Neural crest cell (in vitro differentiated cells): ENCODE data around the gene PSMG4. TPM values are rescaled to one million over a fixed set of nuclear protein-coding genes. Genes with fewer than 3 reads are reported as not detected.

Source experiments
- DNase-seq: peaks from one replicate; pipeline ENCODE4 v3.0.0; 2021; ENCODE audit warnings: low read depth, mixed read lengths, low spot score
- H3K27ac Mint-ChIP-seq: one replicate; pipeline ENCODE4 v1.8.0; 2021; ENCODE audit warnings: mild to moderate bottlenecking, mixed read lengths; ENCODE audit not compliant: unreplicated experiment
- H3K27me3 Mint-ChIP-seq: 2 replicates; pipeline ENCODE4 v1.8.0; 2021; ENCODE audit warnings: low read depth, mild to moderate bottlenecking, mixed read lengths
- H3K36me3 Mint-ChIP-seq: 2 replicates; pipeline ENCODE4 v1.8.0; 2021; ENCODE audit warnings: low read depth, mild to moderate bottlenecking, mixed read lengths
- H3K4me1 Mint-ChIP-seq: 2 replicates; pipeline ENCODE4 v1.8.0; 2021; ENCODE audit warnings: mixed read lengths
- H3K4me3 Mint-ChIP-seq: one replicate; pipeline ENCODE4 v1.8.0; 2021; ENCODE audit warnings: mild to moderate bottlenecking, mixed read lengths
- H3K9me3 Mint-ChIP-seq: 2 replicates; pipeline ENCODE4 v1.8.0; 2021; ENCODE audit warnings: mixed read lengths
- CTCF ChIP-seq: fragments of 200-600 bp; sonication (generic); conservative IDR thresholded peaks from 2 replicates; pipeline ENCODE4 v1.5.0; 2021; ENCODE audit warnings: antibody characterized with exemption, mild to moderate bottlenecking
- total RNA-seq: library from RNA; stranded (reverse); gene quantifications from 2 replicates; pipeline ENCODE4 v1.2.1, GENCODE V29; 2021

The PSMG4 gene
- total RNA-seq, 1 donor from 2014 or later: 27.9 TPM

GRCh38 chr6:3290931-3291211 is 32.1 kb downstream of the PSMG4 start:
- H3K4me1 Mint-ChIP-seq: peaks cover 36% of the 10 kb centered on the region
- H3K27me3 Mint-ChIP-seq: peaks cover 2% of the 10 kb centered on the region
- H3K4me3 Mint-ChIP-seq: no peak overlapping the region
- no peaks in the 10 kb centered on the region for H3K9me3 Mint-ChIP-seq
- H3K27ac Mint-ChIP-seq: no peak overlapping the region
- no peaks in the 10 kb centered on the region for H3K36me3 Mint-ChIP-seq
- TF ChIP-seq CTCF: no peak
- DNase-seq: no peak

DNA sequence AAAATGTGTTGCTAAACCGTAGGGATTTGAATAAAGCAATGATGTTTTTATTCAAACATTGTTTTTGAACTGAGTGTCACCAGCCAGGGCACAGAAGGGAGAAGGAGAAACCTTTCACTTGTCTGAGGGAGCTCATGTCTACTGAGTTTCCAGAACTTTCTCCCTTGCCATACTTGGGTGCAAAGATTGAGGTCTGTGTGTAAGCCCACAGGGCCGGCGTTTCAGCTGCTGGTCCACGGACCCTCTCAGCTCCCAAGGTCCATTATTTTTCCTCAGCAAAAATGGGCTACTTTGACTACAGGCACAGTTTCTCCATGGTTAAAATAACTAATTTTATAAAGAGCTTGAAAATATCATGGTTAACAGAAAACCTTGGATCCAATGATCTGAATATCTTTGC is 32.6 kb downstream of the PSMG4 start:
- Mint-ChIP-seq H3K36me3 (no peaks in the 10 kb centered on the region), H3K9me3 (no peaks in the 10 kb centered on the region), H3K4me3 (no peak overlapping the region), H3K27ac (no peak overlapping the region), H3K27me3 (peaks cover 2% of the 10 kb centered on the region), H3K4me1 (peaks cover 32% of the 10 kb centered on the region)
- no peak for TF ChIP-seq CTCF
- no peak for DNase-seq

DNA sequence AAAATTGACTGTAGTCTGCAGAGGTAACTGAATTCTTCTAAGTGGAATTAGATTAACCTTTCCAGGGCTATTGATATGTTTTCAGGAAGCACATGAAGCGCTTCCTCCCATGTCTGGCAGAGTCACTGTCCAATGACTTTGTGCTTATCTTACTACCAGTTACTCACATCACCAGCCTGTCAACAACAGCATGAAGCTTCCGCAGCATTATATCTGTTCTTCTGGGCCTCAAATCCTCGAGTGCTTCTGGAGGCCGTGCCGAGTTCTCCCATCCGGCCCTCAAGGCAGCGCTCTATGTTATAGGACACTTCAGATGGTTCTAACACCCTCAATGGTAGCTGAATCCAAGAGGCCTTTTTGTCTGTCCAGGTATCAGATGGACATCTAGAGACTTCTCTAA is 33.2 kb downstream of the PSMG4 start:
- no peak for TF ChIP-seq CTCF
- Mint-ChIP-seq H3K4me3 (peak overlapping the region; percentile 46), H3K36me3 (no peaks in the 10 kb centered on the region), H3K4me1 (peaks cover 26% of the 10 kb centered on the region), H3K27me3 (peaks cover 2% of the 10 kb centered on the region), H3K27ac (no peak overlapping the region), H3K9me3 (no peaks in the 10 kb centered on the region)
- no peak for DNase-seq

DNA sequence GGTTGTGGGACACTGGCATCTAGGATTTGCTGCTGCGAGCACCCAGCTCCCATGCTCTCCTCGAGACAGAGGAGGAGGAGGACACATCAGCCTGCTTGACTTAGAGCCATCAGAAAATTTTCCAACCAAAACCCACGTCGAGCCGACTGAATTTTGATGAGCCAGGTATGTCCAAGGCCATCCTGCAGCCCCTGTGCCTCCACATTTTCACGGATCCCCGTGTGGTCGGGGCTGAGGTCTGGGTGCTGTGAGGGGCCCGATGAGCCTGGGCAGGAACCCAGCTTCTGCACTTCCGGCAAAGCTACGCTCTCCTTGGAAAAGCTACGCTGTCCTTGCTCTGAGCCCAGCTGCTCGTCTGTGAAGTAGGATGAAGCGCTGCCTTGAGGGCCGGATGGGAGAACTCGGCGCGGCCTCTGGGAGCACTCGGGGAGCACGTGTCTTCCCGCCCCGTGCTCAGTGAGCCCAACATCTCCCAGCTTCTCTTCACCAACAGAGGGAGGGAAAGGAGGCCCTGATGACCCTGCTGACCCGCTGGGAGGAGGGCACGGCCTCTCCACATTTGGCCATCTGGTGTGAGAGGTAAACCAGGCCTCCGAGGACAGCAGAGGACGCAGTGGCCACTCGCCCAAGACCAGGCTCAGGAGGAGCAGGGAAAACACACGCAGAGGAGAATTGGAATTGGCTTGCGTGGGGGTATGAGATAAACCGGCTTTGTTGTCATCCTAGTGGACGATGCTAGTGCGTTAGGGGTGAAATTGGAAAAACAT is 33.9 kb downstream of the PSMG4 start:
- H3K9me3 Mint-ChIP-seq: no peaks in the 10 kb centered on the region
- peaks cover 2% of the 10 kb centered on the region for H3K27me3 Mint-ChIP-seq
- no peak for DNase-seq
- no peaks in the 10 kb centered on the region for H3K36me3 Mint-ChIP-seq
- no peak for TF ChIP-seq CTCF
- peak overlapping the region; percentile 3 for H3K27ac Mint-ChIP-seq
- H3K4me3 Mint-ChIP-seq: no peak overlapping the region
- H3K4me1 Mint-ChIP-seq: peaks cover 26% of the 10 kb centered on the region

- H3K4me1 Mint-ChIP-seq: peaks cover 26% of the 10 kb centered on the region
- DNase-seq: no peak
- TF ChIP-seq CTCF: no peak
- H3K27me3 Mint-ChIP-seq: peaks cover 2% of the 10 kb centered on the region
- no peaks in the 10 kb centered on the region for H3K9me3 Mint-ChIP-seq
- H3K36me3 Mint-ChIP-seq: peaks cover 3% of the 10 kb centered on the region
- no peak overlapping the region for H3K4me3 Mint-ChIP-seq
- no peak overlapping the region for H3K27ac Mint-ChIP-seq
Observed at GRCh38 chr6:3293271-3294155, 34.8 kb downstream of the PSMG4 start.
